GM12878 (cell line): ENCODE results near the gene AHCYL2. TPM values are rescaled to one million over a fixed set of nuclear protein-coding genes. Genes with fewer than 3 reads are reported as not detected.
"Not testable (repeated sequence)": the region's sequence is repeated elsewhere in the genome, so short reads cannot be mapped to it uniquely, and the experiment has no call there.

Experiments
- ATAC-seq: fragments of 200-7000 bp; cut with Tn5 transposase; 3 replicates; pipeline ENCODE4 v1.9.1; 2020; ENCODE audit warnings: mild to moderate bottlenecking, moderate library complexity
- BruUV-seq: library from RNA; stranded (reverse); fragments of 400-500 nt; replicated peaks from 2 replicates; lab custom pipeline; 2021; lab: Mats Ljungman, UMichigan
- CTCF ChIA-PET: fragments of 300-600 bp; sonication (Branson Sonifier 250); formaldehyde crosslinking; extraction: SDS; loops from one replicate; lab custom pipeline; 2021; ENCODE audit warnings: inconsistent platforms; lab: Yijun Ruan, JAX
- POLR2A ChIA-PET: fragments of 350-600 bp; formaldehyde crosslinking; extraction: SDS; loops from one replicate; lab custom pipeline; 2021; ENCODE audit warnings: inconsistent platforms; lab: Charles Lee
- RAD21 ChIA-PET: fragments of 300-600 bp; sonication (Branson Sonifier 250); formaldehyde crosslinking; loops from one replicate; lab custom pipeline; 2023; ENCODE audit warnings: antibody characterized with exemption; ENCODE audit not compliant: unreplicated experiment; lab: Charles Lee
- SMC1A ChIA-PET: fragments of 300-600 bp; sonication (Branson Sonifier 250); formaldehyde crosslinking; loops from one replicate; lab custom pipeline; 2023; ENCODE audit not compliant: unreplicated experiment, uncharacterized antibody; lab: Charles Lee
- DNase-seq: peaks from one replicate; pipeline ENCODE4 v3.0.0-alpha.2; 2011; ENCODE audit warnings: low read depth, low spot score
- FAIRE-seq: peaks from 3 replicates; lab custom pipeline; 2011; peaks lifted over from hg19 to GRCh38; lab: Jason Lieb, UNC
- H2AFZ ChIP-seq: 2 replicates; pipeline ENCODE4 v1.6.0; 2011; ENCODE audit warnings: low read depth, low read length, control low read depth; ENCODE audit not compliant: control insufficient read depth
- H3K27ac ChIP-seq: 2 replicates; pipeline ENCODE4 v1.5.1; 2011; ENCODE audit warnings: control low read depth; ENCODE audit not compliant: control insufficient read depth, insufficient read depth
- H3K27me3 ChIP-seq, 2 experiments: replicated peaks in 1 of 2; 2 replicates each; pipeline versions ENCODE4 v1.6.0 to v1.6.1; 2011; ENCODE audit warnings: low read length in 1 of 2; ENCODE audit not compliant: control insufficient read depth in 2 of 2, insufficient read depth in 2 of 2
- H3K36me3 ChIP-seq, 2 experiments: 2 replicates each; pipeline ENCODE4 v1.5.1; 2011; ENCODE audit warnings: low read length in 1 of 2; ENCODE audit not compliant: control insufficient read depth in 2 of 2, insufficient read depth in 2 of 2
- H3K4me1 ChIP-seq: 2 replicates; pipeline ENCODE4 v1.6.1; 2011; ENCODE audit warnings: mild to moderate bottlenecking, low read length, moderate library complexity, mixed read lengths; ENCODE audit not compliant: control insufficient read depth, insufficient read depth
- H3K4me2 ChIP-seq: 2 replicates; pipeline ENCODE4 v1.6.0; 2011; ENCODE audit warnings: control low read depth; ENCODE audit not compliant: control insufficient read depth, insufficient read depth
- H3K4me3 ChIP-seq: fragments of 200-600 bp; sonication (generic); 2 replicates; pipeline ENCODE4 v1.5.1; 2016
- H3K79me2 ChIP-seq: 2 replicates; pipeline ENCODE4 v1.6.0; 2011; ENCODE audit warnings: low read length; ENCODE audit not compliant: control insufficient read depth, insufficient read depth
- H3K9ac ChIP-seq: 2 replicates; pipeline ENCODE4 v1.8.0; 2011; ENCODE audit warnings: low read length, control low read depth, mixed read lengths; ENCODE audit not compliant: control insufficient read depth, insufficient read depth
- H3K9me3 ChIP-seq: replicated peaks from 3 replicates; pipeline ENCODE4 v1.5.1; 2011; ENCODE audit warnings: mild to moderate bottlenecking, low read length; ENCODE audit not compliant: control insufficient read depth, insufficient read depth
- H4K20me1 ChIP-seq: 2 replicates; pipeline ENCODE4 v1.6.0; 2011; ENCODE audit not compliant: control insufficient read depth, insufficient read depth
- HDAC6 ChIP-seq: fragments of 200-600 bp; sonication (generic); IDR thresholded peaks from one replicate; pipeline ENCODE4 v1.8.0; 2017; ENCODE audit warnings: antibody characterized with exemption; ENCODE audit not compliant: unreplicated experiment
- KLF5 ChIP-seq: fragments of 450-650 bp; IDR thresholded peaks from 2 replicates; pipeline ENCODE4 v1.6.1; 2014; ENCODE audit warnings: mild to moderate bottlenecking; ENCODE audit not compliant: partially characterized antibody
- PAX5 ChIP-seq: IDR thresholded peaks from 2 replicates; pipeline ENCODE4 v1.6.1; 2011; ENCODE audit warnings: low read depth, low read length, borderline replicate concordance
- RUNX3 ChIP-seq: IDR thresholded peaks from 2 replicates; pipeline ENCODE4 v1.6.1; 2012; ENCODE audit warnings: low read length, inconsistent platforms
- ZNF274 ChIP-seq: IDR thresholded peaks from one replicate; pipeline ENCODE4 v1.8.0; 2011; ENCODE audit not compliant: insufficient read length, insufficient read depth
- WGBS: methylation state at CpG from one replicate; pipeline ENCODE4 v1.1.6; 2016; ENCODE audit warnings: low lambda C conversion rate; ENCODE audit not compliant: insufficient replicate concordance, insufficient coverage; ENCODE audit errors: missing lambda C conversion rate; 5-methylcytosine and 5-hydroxymethylcytosine counted together
- in situ Hi-C: fragments of 300-500 bp; cut with MboI; formaldehyde crosslinking; loops from 9 replicates; pipeline ENCODE4 v1.14.3; 2018; ENCODE audit warnings: mixed read lengths
- intact Hi-C: fragments of 100-400 bp; cut with micrococcal nuclease; formaldehyde crosslinking; loops from one replicate; pipeline ENCODE4 v1.14.2; 2022; ENCODE audit not compliant: unreplicated experiment
- polyA plus RNA-seq, 11 experiments: library from polyadenylated mRNA; depleted of rRNA in 4 of 11; unstranded in 6 of 11; stranded (reverse) in 5 of 11; fragments of >200 nt; fragmentation: Nextera tagmentation in 4 of 11; fragmentation: Illumina TruSeq in 1 of 11; extraction: Ambion mirVana in 4 of 11; extraction: Trizol in 1 of 11; gene quantifications; 1 replicate in 1 of 11; 2 replicates in 10 of 11; pipeline versions ENCODE4 v1.2.1 to v1.2.3, GENCODE V29; 2011 to 2016; ENCODE audit warnings: inconsistent platforms in 2 of 11, missing spikeins in 2 of 11, low read depth in 1 of 11
- total RNA-seq, 4 experiments: library from RNA; depleted of rRNA in 3 of 4; stranded (reverse); fragments of >200 nt in 3 of 4; fragmentation: Illumina TruSeq in 1 of 4; extraction: Trizol in 1 of 4; gene quantifications; 2 replicates each; pipeline versions ENCODE4 v1.2.1 to v1.2.3, GENCODE V29; 2013 to 2021

The AHCYL2 gene
- total and polyA plus RNA-seq, 10 of the 15 experiments (the other 5 are each of a cell fraction or from before 2014, with no cell fraction given): 1.7 to 29.1 (median 5.4) TPM

- TF ChIP-seq KLF5: no peak
- TF ChIP-seq ZNF274: no peak
- TF ChIP-seq RUNX3: no peak
- no peak for TF ChIP-seq HDAC6
Measured at GRCh38 chr7:129213828-129214227, 11.0 kb upstream of the AHCYL2 start (continued).

GRCh38 chr7:129215691-129216090 lies 9.1 kb upstream of the AHCYL2 start:
- BruUV-seq, H3K4me2 ChIP-seq, H4K20me1 ChIP-seq, POLR2A ChIA-PET, H3K27me3 ChIP-seq, H2AFZ ChIP-seq, H3K27ac ChIP-seq, DNase-seq, H3K4me1 ChIP-seq, FAIRE-seq, H3K9me3 ChIP-seq, H3K4me3 ChIP-seq, H3K79me2 ChIP-seq, ATAC-seq, H3K36me3 ChIP-seq, in situ Hi-C loops, H3K9ac ChIP-seq: not testable (repeated sequence)
- 85% methylated on average over 10 of the region's 15 CpGs for WGBS
- ChIA-PET CTCF (interaction anchor here (0.7 to 9.6 kb wide), 4 partner anchors 52 to 152 kb away, joined by 3 to 109 read pairs (median 4); no protein-coding TSS in a partner anchor), SMC1A (interaction anchor here (1.2 kb wide), 1 partner anchor 48 kb away, joined by 3 read pairs; no protein-coding TSS in a partner anchor), RAD21 (interaction anchor here (0.7 kb wide), 1 partner anchor 160 kb away, joined by 5 read pairs; no protein-coding TSS in a partner anchor)
- intact Hi-C loops: loop anchor here (10.0 kb wide), 1 partner anchor 251 kb away; no protein-coding TSS in a partner anchor
- TF ChIP-seq PAX5: 0 out of 2 replicates have a peak, but pooled peaks have one; percentile 8

- H3K9me3 ChIP-seq, H4K20me1 ChIP-seq, DNase-seq, H3K4me3 ChIP-seq, POLR2A ChIA-PET, H3K79me2 ChIP-seq, SMC1A ChIA-PET, BruUV-seq, H3K9ac ChIP-seq, in situ Hi-C loops, H2AFZ ChIP-seq, ATAC-seq, RAD21 ChIA-PET, H3K27ac ChIP-seq, H3K36me3 ChIP-seq, H3K4me1 ChIP-seq, H3K27me3 ChIP-seq, H3K4me2 ChIP-seq, FAIRE-seq: not testable (repeated sequence)
- CTCF ChIA-PET: interaction anchor here (0.7 to 9.6 kb wide), 3 partner anchors 53 to 152 kb away, joined by 3 to 109 read pairs (median 4); no protein-coding TSS in a partner anchor
- intact Hi-C loops: loop anchor here (10.0 kb wide), 1 partner anchor 251 kb away; no protein-coding TSS in a partner anchor
- 85% methylated on average over 33 of the region's 34 CpGs for WGBS
Measured at GRCh38 chr7:129216101-129216715, 8.6 kb upstream of the AHCYL2 start.

GRCh38 chr7:129216821-129217416 lies 7.9 kb upstream of the AHCYL2 start:
- H3K79me2 ChIP-seq, H3K36me3 ChIP-seq, DNase-seq, H3K4me2 ChIP-seq, in situ Hi-C loops, H3K4me3 ChIP-seq, H3K27ac ChIP-seq, FAIRE-seq, H4K20me1 ChIP-seq, ATAC-seq, H3K27me3 ChIP-seq, H3K4me1 ChIP-seq, H2AFZ ChIP-seq, H3K9ac ChIP-seq, H3K9me3 ChIP-seq, BruUV-seq: not testable (repeated sequence)
- CTCF ChIA-PET: interaction anchor here (0.9 to 9.7 kb wide), 20 partner anchors 9 to 608 kb away, joined by 3 to 185 read pairs (median 12); partner anchors contain the start of gene ATP6V1F
- SMC1A ChIA-PET: interaction anchor here (1.0 to 7.1 kb wide), 12 partner anchors 43 to 257 kb away, joined by 3 to 109 read pairs (median 10); no protein-coding TSS in a partner anchor
- intact Hi-C loops: loop anchor here (10.0 kb wide), 1 partner anchor 252 kb away; no protein-coding TSS in a partner anchor
- RAD21 ChIA-PET: interaction anchor here (1.6 to 3.6 kb wide), 7 partner anchors 9 to 254 kb away, joined by 4 to 68 read pairs (median 21); no protein-coding TSS in a partner anchor
- POLR2A ChIA-PET: interaction anchor here (1.0 kb wide), 1 partner anchor 70 kb away, joined by 4 read pairs; no protein-coding TSS in a partner anchor
- 63% methylated on average over 7 of the region's 8 CpGs for WGBS
